AG04449 (cell line): ENCODE measurements around the gene MAP4K4.

Experiments used
- CTCF ChIA-PET: fragments of 350-600 bp; formaldehyde crosslinking; extraction: SDS; loops from one replicate; lab custom pipeline; 2021; ENCODE audit warnings: antibody characterized with exemption; lab: Yijun Ruan, JAX
- POLR2A ChIA-PET: fragments of 400-600, 350-600 bp; formaldehyde crosslinking; extraction: SDS; loops from one replicate; lab custom pipeline; 2020; ENCODE audit warnings: antibody characterized with exemption, inconsistent platforms; lab: Yijun Ruan, JAX
- DNase-seq: peaks from one replicate; pipeline ENCODE4 v3.0.0-alpha.2; 2010; ENCODE audit warnings: low read depth, low spot score
- H3K4me3 ChIP-seq: 2 replicates; pipeline ENCODE4 v1.5.1; 2011; ENCODE audit warnings: low read depth, mild to moderate bottlenecking, control low read depth, low read length
- CTCF ChIP-seq: IDR thresholded peaks from one replicate; pipeline ENCODE4 v1.5.1; 2011; ENCODE audit warnings: mild to moderate bottlenecking, moderate library complexity, low read length, control low read depth, inconsistent platforms; ENCODE audit not compliant: insufficient read depth; ENCODE audit errors: missing control alignments

MAP4K4 gene

DNA sequence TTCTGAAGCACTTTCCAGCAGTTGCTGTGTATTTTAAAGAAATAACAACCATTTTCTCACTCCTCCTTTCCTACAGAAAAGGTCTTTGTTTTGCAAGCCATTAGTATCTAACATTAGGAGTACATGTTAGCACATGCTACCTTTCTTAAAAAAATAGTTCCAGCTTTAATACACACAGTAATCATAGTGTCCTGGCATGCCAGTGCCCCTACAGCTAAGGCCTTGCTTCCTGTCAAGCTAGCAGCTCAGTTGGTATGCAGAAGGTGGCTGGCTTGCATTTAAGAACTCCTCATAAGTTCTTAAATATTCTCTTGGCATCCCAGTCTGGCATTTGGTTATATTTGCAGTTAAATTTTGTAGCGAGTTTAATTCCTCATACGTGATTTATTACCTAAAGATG lies 152.9 kb downstream of the MAP4K4 start:
- H3K4me3 ChIP-seq, result no peak overlapping the region
- TF ChIP-seq CTCF, result no peak
- DNase-seq, result no peak
- ChIA-PET CTCF (interaction anchor here (1.1 to 1.8 kb wide), 8 partner anchors 10 to 508 kb away, joined by 4 to 6 read pairs (median 5); no protein-coding TSS in a partner anchor), POLR2A (no interaction called here)

- ChIA-PET POLR2A (no interaction called here), CTCF (interaction anchor here (1.1 to 1.8 kb wide), 7 partner anchors 14 to 508 kb away, joined by 4 to 6 read pairs (median 5); no protein-coding TSS in a partner anchor)
- H3K4me3 ChIP-seq, result no peak overlapping the region
- no peak for TF ChIP-seq CTCF
- no peak for DNase-seq
These were observed 153.5 kb downstream of the MAP4K4 start for GRCh38 chr2:101850991-101851390.

DNA sequence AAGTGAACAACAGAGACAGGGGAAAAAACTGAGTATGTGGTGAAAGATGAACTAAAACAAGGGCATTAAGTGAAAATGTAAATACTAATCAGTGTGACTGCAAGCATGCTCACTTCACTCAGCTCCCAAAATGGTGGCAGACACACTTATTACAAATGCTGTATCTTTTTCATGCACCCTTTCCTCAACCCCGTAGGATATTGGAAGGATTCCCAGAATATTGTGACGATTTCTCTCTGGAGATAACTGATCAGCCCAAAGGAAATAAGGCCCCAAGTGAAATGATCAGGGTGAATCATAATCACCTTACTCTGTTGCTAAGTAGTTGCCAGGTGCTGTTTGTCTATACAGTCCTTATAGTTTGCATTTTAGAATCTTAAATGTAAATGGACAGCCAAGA lies 155.3 kb downstream of the MAP4K4 start:
- H3K4me3 ChIP-seq, result no peak overlapping the region
- POLR2A ChIA-PET, result no interaction called here
- CTCF ChIA-PET, result no interaction called here
- no peak for DNase-seq
- no peak for TF ChIP-seq CTCF

DNA sequence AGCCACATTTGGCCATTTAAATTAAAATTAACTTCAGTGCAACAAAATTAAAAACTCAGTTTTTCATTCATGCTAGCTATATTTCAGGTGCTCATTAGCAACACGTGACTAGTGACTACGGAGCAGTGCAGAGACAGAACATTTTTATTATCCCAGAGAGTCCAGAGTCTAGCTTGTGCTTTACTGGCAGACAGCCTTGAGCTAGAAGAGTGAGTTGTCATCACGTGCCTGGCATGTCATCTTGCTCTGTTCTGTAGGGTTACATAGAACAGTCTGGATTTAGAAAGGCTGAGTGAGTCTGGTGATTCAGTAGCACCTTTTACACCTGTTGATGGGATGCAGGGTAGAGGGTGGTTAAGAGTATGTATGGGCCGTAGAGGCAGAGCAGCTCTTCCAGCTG lies 157.4 kb downstream of the MAP4K4 start:
- ChIA-PET CTCF (interaction anchor here (0.7 to 1.0 kb wide), 4 partner anchors 10 to 512 kb away, joined by 3 to 4 read pairs (median 3); no protein-coding TSS in a partner anchor), POLR2A (no interaction called here)
- no peak for DNase-seq
- H3K4me3 ChIP-seq, result no peak overlapping the region
- no peak for TF ChIP-seq CTCF

- TF ChIP-seq CTCF, result no peak
- POLR2A ChIA-PET, result no interaction called here
- DNase-seq, result no peak
- H3K4me3 ChIP-seq, result no peak overlapping the region
- CTCF ChIA-PET, result interaction anchor here (1.0 kb wide), 1 partner anchor 25 kb away, joined by 5 read pairs; no protein-coding TSS in a partner anchor
These were observed 158.3 kb downstream of the MAP4K4 start for GRCh38 chr2:101855776-101856175.

DNA sequence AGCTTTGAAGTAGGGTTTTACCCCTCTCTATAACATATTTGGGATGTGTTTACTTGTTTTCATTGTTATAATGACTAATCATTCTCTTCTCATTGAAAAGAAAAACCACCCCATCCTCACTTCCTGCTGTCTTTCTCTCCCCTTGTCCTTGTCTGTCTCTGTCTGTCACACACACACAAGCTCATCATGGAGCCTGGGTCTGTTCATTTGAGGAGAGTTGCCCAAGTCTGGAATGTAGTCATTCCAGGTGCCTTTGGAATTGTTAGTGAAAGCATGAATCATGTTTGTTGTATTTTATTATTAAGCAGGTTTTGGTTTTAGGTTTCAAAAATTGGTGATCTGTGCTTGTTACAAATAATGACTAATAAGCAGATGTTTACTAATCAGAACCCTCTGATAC lies 160.7 kb downstream of the MAP4K4 start:
- no peak overlapping the region for H3K4me3 ChIP-seq
- CTCF ChIA-PET, result interaction anchor here (2.2 to 2.5 kb wide), 2 partner anchors 25 to 440 kb away, joined by 8 read pairs; no protein-coding TSS in a partner anchor
- DNase-seq, result no peak
- no peak for TF ChIP-seq CTCF
- POLR2A ChIA-PET, result no interaction called here
